Transverse colon (tissue), 4 donors: ENCODE measurements around the gene PLA2G4F. TPM values are rescaled to one million over a fixed set of nuclear protein-coding genes. Genes with fewer than 3 reads are reported as not detected.

Experiments
- DNase-seq: peaks from one replicate; pipeline ENCODE4 v3.0.0-alpha.2; 2019
- H3K27ac ChIP-seq, 4 donors: fragments of 200-600 bp; sonication (generic); 2 replicates each; pipeline ENCODE4 v1.5.1; 2016 to 2018; ENCODE audit warnings: inconsistent platforms in 4 of 4
- H3K27me3 ChIP-seq: fragments of 200-600 bp; sonication (generic); 2 replicates; pipeline ENCODE4 v1.5.1; 2017; ENCODE audit warnings: inconsistent platforms
- H3K36me3 ChIP-seq, 4 donors: fragments of 200-600 bp; sonication (generic); 2 replicates each; pipeline ENCODE4 v1.5.1; 2017 to 2019; ENCODE audit warnings: inconsistent platforms in 4 of 4
- H3K4me1 ChIP-seq, 4 donors: fragments of 200-600 bp; sonication (generic); 2 replicates each; pipeline ENCODE4 v1.5.1; 2017 to 2020; ENCODE audit warnings: inconsistent platforms in 4 of 4
- H3K4me3 ChIP-seq, 4 donors: fragments of 200-600 bp; sonication (generic); 1 replicate in 1 of 4; 2 replicates in 3 of 4; pipeline versions ENCODE4 v1.5.1 to v1.6.1; 2017 to 2019; ENCODE audit warnings: inconsistent platforms in 4 of 4
- H3K9me3 ChIP-seq, 2 donors: fragments of 200-600 bp; sonication (generic); 2 replicates each; pipeline ENCODE4 v1.5.1; 2017 to 2019; ENCODE audit warnings: inconsistent platforms in 2 of 2
- CTCF ChIP-seq, 5 experiments: fragments of 200-600 bp in 3 of 5; fragments of 450-650 bp in 2 of 5; sonication (generic) in 3 of 5; IDR thresholded peaks; 1 replicate in 2 of 5; 2 replicates in 3 of 5; pipeline ENCODE4 v1.5.1; 2016 to 2017; ENCODE audit warnings: antibody characterized with exemption in 5 of 5, inconsistent platforms in 3 of 5, mild to moderate bottlenecking in 2 of 5, moderate library complexity in 1 of 5
- EP300 ChIP-seq: sonication (generic); formaldehyde crosslinking; IDR thresholded peaks from one replicate; pipeline ENCODE4 v1.6.1; 2017; ENCODE audit warnings: antibody characterized with exemption, low read depth
- POLR2A ChIP-seq: fragments of 450-650 bp; IDR thresholded peaks from one replicate; pipeline ENCODE4 v1.6.1; 2016; ENCODE audit warnings: antibody characterized with exemption, mild to moderate bottlenecking, moderate library complexity
- POLR2AphosphoS5 ChIP-seq, 3 donors: sonication (generic); formaldehyde crosslinking; IDR thresholded peaks; one replicate each; pipeline ENCODE4 v1.6.1; 2016; ENCODE audit warnings: antibody characterized with exemption in 3 of 3
- WGBS, 2 donors: methylation state at CpG; one replicate each; pipeline ENCODE4 v1.1.5; 2018; ENCODE audit warnings: low coverage in 1 of 2; 5-methylcytosine and 5-hydroxymethylcytosine counted together
- in situ Hi-C, 4 donors: fragments of 200-750 bp; cut with MboI; loops; one replicate each; pipeline versions ENCODE4 v1.15.0 to v1.15.1; 2017; ENCODE audit warnings: low sequenced_read_pairs in 3 of 4, low pct_ligation_motif_present in 1 of 4, low pct_unique_long_range_greater_than_20kb in 1 of 4
- intact Hi-C: fragments of 100-400 bp; cut with DNase I; formaldehyde crosslinking; loops from one replicate; pipeline ENCODE4 v1.15.1; 2023; ENCODE audit warnings: low total_unique reads
- total RNA-seq, 4 donors: library from RNA; depleted of rRNA; stranded (reverse); fragments of >200 nt; gene quantifications; one replicate each; pipeline ENCODE4 v1.1.0, GENCODE V29; 2016

Gene PLA2G4F
- total RNA-seq, 4 donors from 2014 or later, result 25.1 to 135 (median 78.0) TPM

GRCh38 chr15:42150219-42150970, 6.0 kb downstream of the PLA2G4F start:
- Histone ChIP-seq H3K4me1 (peaks cover 0 to 24% (median 5%) of the 10 kb centered on the region in 4 donors), H3K36me3 (no peaks in the 10 kb centered on the region), H3K27ac (no peak overlapping the region), H3K9me3 (no peaks in the 10 kb centered on the region), H3K27me3 (no peaks in the 10 kb centered on the region), H3K4me3 (no peak overlapping the region)
- 84% methylated on average over 17 of the region's 17 CpGs; no CpG with 5 or more reads in 1 of the 2 donors for WGBS, 2 donors
- in situ Hi-C loops (no loop called here), intact Hi-C loops (no loop called here)
- no peak for DNase-seq
- TF ChIP-seq POLR2AphosphoS5 (IDR thresholded peaks at IDR 0.05) (no peak), EP300 (no peak), POLR2A (no peak), CTCF (IDR thresholded peaks at IDR 0.05) (no peak)

GRCh38 chr15:42149493-42150218, 6.8 kb downstream of the PLA2G4F start:
- in situ Hi-C loops (no loop called here), intact Hi-C loops (no loop called here)
- H3K4me1 ChIP-seq, result peaks cover 0 to 24% (median 5%) of the 10 kb centered on the region in 4 donors
- H3K9me3 ChIP-seq, result no peaks in the 10 kb centered on the region
- no peak for DNase-seq
- TF ChIP-seq POLR2A (no peak), EP300 (no peak), CTCF (IDR thresholded peaks at IDR 0.05) (no peak), POLR2AphosphoS5 (IDR thresholded peaks at IDR 0.05) (no peak)
- no peak overlapping the region for H3K4me3 ChIP-seq
- H3K27ac ChIP-seq, result no peak overlapping the region
- WGBS, 2 donors, result 88% methylated on average over 13 of the region's 14 CpGs; no CpG with 5 or more reads in 1 of the 2 donors
- H3K27me3 ChIP-seq, result no peaks in the 10 kb centered on the region
- no peaks in the 10 kb centered on the region for H3K36me3 ChIP-seq

- Histone ChIP-seq H3K4me3 (no peak overlapping the region), H3K9me3 (no peaks in the 10 kb centered on the region), H3K27ac (no peak overlapping the region), H3K4me1 (peaks cover 0 to 24% (median 5%) of the 10 kb centered on the region in 4 donors), H3K36me3 (no peaks in the 10 kb centered on the region), H3K27me3 (no peaks in the 10 kb centered on the region)
- in situ Hi-C loops, result no loop called here
- DNase-seq, result no peak
- TF ChIP-seq POLR2A, result no peak
- no peak for TF ChIP-seq CTCF (IDR thresholded peaks at IDR 0.05)
- no peak for TF ChIP-seq EP300
- TF ChIP-seq POLR2AphosphoS5 (IDR thresholded peaks at IDR 0.05), result no peak
- WGBS, 2 donors, result 60 to 83% methylated on average over 1 to 12 of the region's 12 CpGs
- intact Hi-C loops, result no loop called here
Measured at GRCh38 chr15:42148808-42149492, 7.5 kb downstream of the PLA2G4F start.

GRCh38 chr15:42147431-42147735, 9.1 kb downstream of the PLA2G4F start:
- Histone ChIP-seq H3K9me3 (no peaks in the 10 kb centered on the region), H3K36me3 (no peaks in the 10 kb centered on the region), H3K4me1 (peaks cover 0 to 15% (median 3%) of the 10 kb centered on the region in 4 donors), H3K27me3 (no peaks in the 10 kb centered on the region), H3K27ac (no peak overlapping the region), H3K4me3 (no peak overlapping the region)
- no peak for DNase-seq
- intact Hi-C loops (no loop called here), in situ Hi-C loops (no loop called here)
- TF ChIP-seq CTCF (IDR thresholded peaks at IDR 0.05), result no peak
- TF ChIP-seq POLR2A, result no peak
- no peak for TF ChIP-seq POLR2AphosphoS5 (IDR thresholded peaks at IDR 0.05)
- TF ChIP-seq EP300, result no peak
- 93% methylated on average over 4 of the region's 4 CpGs; no CpG with 5 or more reads in 1 of the 2 donors for WGBS, 2 donors
